Endothelial cell of umbilical vein (primary cell): ENCODE measurements around the gene ARHGEF28. TPM values are rescaled to one million over a fixed set of nuclear protein-coding genes. Genes with fewer than 3 reads are reported as not detected.
A peak's percentile ranks its signal among the peaks of the same experiment; 100 is the strongest.

ENCODE experiments used
- BruUV-seq: library from RNA; stranded (reverse); fragments of 400-500 nt; replicated peaks from 2 replicates; lab custom pipeline; 2021; lab: Mats Ljungman, UMichigan
- CTCF ChIA-PET: fragments of 300-600, 350-600 bp; sonication (Branson Sonifier 250); formaldehyde crosslinking; loops from one replicate; lab custom pipeline; 2021; ENCODE audit warnings: antibody characterized with exemption, inconsistent platforms; lab: Charles Lee
- POLR2A ChIA-PET: fragments of 300-600, 350-600 bp; sonication (Branson Sonifier 250); formaldehyde crosslinking; loops from one replicate; lab custom pipeline; 2021; ENCODE audit warnings: antibody characterized with exemption, inconsistent platforms; lab: Charles Lee
- DNase-seq: peaks from one replicate; pipeline ENCODE4 v3.0.0-alpha.2; 2011; ENCODE audit warnings: low read depth, low spot score
- FAIRE-seq: peaks from 2 replicates; lab custom pipeline; 2011; peaks lifted over from hg19 to GRCh38; lab: Jason Lieb, UNC
- H2AFZ ChIP-seq: 2 replicates; pipeline ENCODE4 v1.6.0; 2012; ENCODE audit warnings: low read depth, low read length, control low read depth, inconsistent platforms
- H3K27ac ChIP-seq: 2 replicates; pipeline ENCODE4 v1.5.1; 2011; ENCODE audit warnings: low read depth, mild to moderate bottlenecking, control low read depth, low read length, moderate library complexity; ENCODE audit not compliant: insufficient read depth
- H3K27me3 ChIP-seq, 2 experiments: 2 replicates each; pipeline versions ENCODE4 v1.6.0 to v1.6.1; 2011; ENCODE audit warnings: low read length in 2 of 2, mixed read lengths in 1 of 2; ENCODE audit not compliant: control insufficient read depth in 2 of 2, insufficient read depth in 2 of 2
- H3K36me3 ChIP-seq, 2 experiments: 2 replicates in 1 of 2; 3 replicates in 1 of 2; pipeline ENCODE4 v1.5.1; 2011; ENCODE audit warnings: low read length in 2 of 2, mild to moderate bottlenecking in 1 of 2, moderate library complexity in 1 of 2; ENCODE audit not compliant: control insufficient read depth in 2 of 2, insufficient read depth in 2 of 2; ENCODE audit errors: extremely low read depth in 1 of 2
- H3K4me1 ChIP-seq: 3 replicates; pipeline ENCODE4 v1.5.1; 2011; ENCODE audit warnings: mild to moderate bottlenecking, low read length; ENCODE audit not compliant: control insufficient read depth, insufficient read depth; ENCODE audit errors: extremely low read depth
- H3K4me2 ChIP-seq: 2 replicates; pipeline ENCODE4 v1.6.1; 2011; ENCODE audit warnings: low read length, control low read depth, mixed read lengths; ENCODE audit not compliant: insufficient read depth
- H3K4me3 ChIP-seq, 3 experiments: fragments of 200-600 bp in 1 of 3; sonication (generic), shearing (Covaris generic) in 1 of 3; replicated peaks in 1 of 3; 2 replicates each; pipeline ENCODE4 v1.5.1; 2011 to 2016; ENCODE audit warnings: control low read depth in 3 of 3, low read length in 3 of 3, mild to moderate bottlenecking in 2 of 3, inconsistent platforms in 1 of 3, low read depth in 1 of 3, moderate library complexity in 1 of 3; ENCODE audit not compliant: insufficient read depth in 1 of 3
- H3K79me2 ChIP-seq: 2 replicates; pipeline ENCODE4 v1.6.0; 2012; ENCODE audit warnings: low read length, inconsistent platforms; ENCODE audit not compliant: control insufficient read depth, insufficient read depth
- H3K9ac ChIP-seq: replicated peaks from 2 replicates; pipeline ENCODE3; 2011; ENCODE audit warnings: low read length, control low read depth; ENCODE audit not compliant: insufficient read depth; ENCODE audit errors: extremely low read depth
- H3K9me1 ChIP-seq: replicated peaks from 3 replicates; pipeline ENCODE4 v1.6.0; 2011; ENCODE audit warnings: mild to moderate bottlenecking, low read length; ENCODE audit not compliant: control insufficient read depth, insufficient read depth; ENCODE audit errors: extremely low read depth
- H3K9me3 ChIP-seq: replicated peaks from 2 replicates; pipeline ENCODE4 v1.5.1; 2012; ENCODE audit warnings: low read length, inconsistent platforms; ENCODE audit not compliant: control insufficient read depth, insufficient read depth
- H4K20me1 ChIP-seq: replicated peaks from 2 replicates; pipeline ENCODE3; 2011; ENCODE audit warnings: mild to moderate bottlenecking, low read length; ENCODE audit not compliant: control insufficient read depth, insufficient read depth; ENCODE audit errors: extremely low read depth
- CTCF ChIP-seq, 2 donors: IDR thresholded peaks; 1 replicate in 1 of 2; 2 replicates in 1 of 2; pipeline ENCODE4 v1.5.1; 2011; ENCODE audit warnings: low read length in 2 of 2, mild to moderate bottlenecking in 2 of 2, moderate library complexity in 2 of 2, control low read depth in 1 of 2, inconsistent platforms in 1 of 2, low read depth in 1 of 2; ENCODE audit not compliant: insufficient read depth in 1 of 2; ENCODE audit errors: extremely low read depth in 1 of 2
- EZH2 ChIP-seq: IDR thresholded peaks from 2 replicates; pipeline ENCODE4 v1.6.1; 2012; ENCODE audit warnings: borderline replicate concordance, low read depth, mild to moderate bottlenecking, moderate library complexity, low read length, inconsistent platforms; ENCODE audit not compliant: severe bottlenecking
- FOS ChIP-seq: IDR thresholded peaks from 2 replicates; pipeline ENCODE4 v1.6.1; 2011; ENCODE audit warnings: mild to moderate bottlenecking, low read length, moderate library complexity, borderline replicate concordance; ENCODE audit not compliant: insufficient read depth
- GATA2 ChIP-seq: IDR thresholded peaks from 2 replicates; pipeline ENCODE4 v1.7.0; 2011; ENCODE audit warnings: low read depth, mild to moderate bottlenecking, moderate library complexity, mixed read lengths, low read length; ENCODE audit not compliant: insufficient read length, insufficient read depth
- JUN ChIP-seq: IDR thresholded peaks from 2 replicates; pipeline ENCODE4 v1.6.1; 2011; ENCODE audit warnings: borderline replicate concordance, low read depth; ENCODE audit not compliant: insufficient read length, insufficient read depth
- MAX ChIP-seq: IDR thresholded peaks from 2 replicates; pipeline ENCODE4 v1.6.1; 2011; ENCODE audit not compliant: insufficient read depth, insufficient read length
- MYC ChIP-seq: IDR thresholded peaks from one replicate; pipeline ENCODE4 v1.6.1; 2011; ENCODE audit warnings: mild to moderate bottlenecking, low read depth, low read length
- POLR2A ChIP-seq: IDR thresholded peaks from 2 replicates; pipeline ENCODE4 v1.6.1; 2012; ENCODE audit warnings: low read depth, mild to moderate bottlenecking, control low read depth, low read length
- POLR2AphosphoS5 ChIP-seq: IDR thresholded peaks from 2 replicates; pipeline ENCODE4 v1.6.1; 2012; ENCODE audit warnings: low read depth, mild to moderate bottlenecking, control low read depth, low read length, moderate library complexity; ENCODE audit not compliant: insufficient read depth
- dilution Hi-C: fragments of 300-500 bp; cut with MboI; formaldehyde crosslinking; loops from one replicate; pipeline ENCODE4 v1.15.0; 2019; ENCODE audit warnings: low sequenced_read_pairs; ENCODE audit not compliant: extremely low pct_ligation_motif_present
- intact Hi-C: fragments of 100-400 bp; cut with micrococcal nuclease; formaldehyde crosslinking; loops from one replicate; pipeline ENCODE4 v1.10.0; 2022
- polyA plus RNA-seq, 4 experiments: library from polyadenylated mRNA; depleted of rRNA in 3 of 4; stranded (reverse) in 3 of 4; unstranded in 1 of 4; fragments of >200 nt; gene quantifications; 2 replicates each; pipeline versions ENCODE4 v1.2.1 to v1.2.3, GENCODE V29; 2011 to 2012; ENCODE audit warnings: missing spikeins in 1 of 4
- total RNA-seq: library from RNA; stranded (reverse); gene quantifications from 2 replicates; pipeline ENCODE4 v1.2.3, GENCODE V29; 2021

ARHGEF28 gene
- total and polyA plus RNA-seq, 2 donors (not counting 3 experiments of a cell fraction or from before 2014, with no cell fraction given): 29.5 to 108 TPM

- Histone ChIP-seq H3K4me1 (peaks cover 74% of the 10 kb centered on the region), H3K27me3 (no peaks in the 10 kb centered on the region), H3K4me3 (no peak overlapping the region), H3K79me2 (peaks cover 73% of the 10 kb centered on the region), H3K4me2 (peak overlapping the region; percentile 33), H3K9ac (no peak overlapping the region), H2AFZ (no peak overlapping the region), H3K9me3 (no peaks in the 10 kb centered on the region), H4K20me1 (no peaks in the 10 kb centered on the region), H3K27ac (no peak overlapping the region), H3K36me3 (peaks cover 3 to 5% of the 10 kb centered on the region in 2 experiments), H3K9me1 (no peaks in the 10 kb centered on the region)
- ChIA-PET CTCF (interaction anchor here (1.0 kb wide), 1 partner anchor 13 kb away, joined by 3 read pairs; no protein-coding TSS in a partner anchor), POLR2A (no interaction called here)
- no peak for TF ChIP-seq FOS
- TF ChIP-seq GATA2: no peak
- no peak for TF ChIP-seq POLR2AphosphoS5
- no peak for TF ChIP-seq EZH2
- TF ChIP-seq JUN: no peak
- no peak for TF ChIP-seq CTCF (IDR thresholded peaks at IDR 0.05; ENCODE audit: extremely low read depth in 1 of 2, insufficient read depth in 1 of 2, low read depth in 1 of 2, low read length in 2 of 2)
- TF ChIP-seq MYC: no peak
- TF ChIP-seq MAX: no peak
- no peak for TF ChIP-seq POLR2A
- BruUV-seq: no TSS peak
- intact Hi-C loops (loop anchor here (2.0 to 5.0 kb wide), 3 partner anchors 31 to 119 kb away; partner anchors contain the start of gene ARHGEF28), dilution Hi-C loops (no loop called here)
- DNase-seq: no peak
- FAIRE-seq: no peak
Measured at GRCh38 chr5:73745836-73746235, 119.8 kb downstream of the ARHGEF28 start.
